GM10266 (cell line): ENCODE data around the gene TRMT10A.

ENCODE experiments used
- DNase-seq: peaks from one replicate; pipeline ENCODE4 v3.0.0; 2012; ENCODE audit errors: extremely low spot score
- CTCF ChIP-seq: IDR thresholded peaks from 2 replicates; pipeline ENCODE4 v1.5.1; 2012; ENCODE audit warnings: mild to moderate bottlenecking, low read depth; ENCODE audit not compliant: control insufficient read depth, insufficient read depth; ENCODE audit errors: missing control alignments

Gene TRMT10A

DNA sequence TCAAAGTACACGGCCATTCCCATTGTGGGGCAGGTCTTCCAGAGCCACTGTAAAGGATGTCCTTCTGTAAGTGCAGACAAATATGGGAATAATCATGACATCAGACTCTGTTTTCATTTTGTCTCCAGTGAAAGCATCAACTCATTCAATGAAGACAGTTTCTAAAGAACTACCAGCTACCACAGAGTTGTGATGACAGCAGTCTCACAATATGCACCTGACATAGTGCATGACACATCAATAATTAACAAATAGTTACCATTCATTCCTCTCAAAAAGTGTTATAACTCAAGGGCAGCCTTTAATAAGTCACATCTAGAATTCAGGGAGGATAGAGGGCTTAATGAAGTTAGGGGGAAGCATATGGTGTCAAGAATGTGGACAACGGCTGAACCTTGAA, 31.0 kb upstream of the TRMT10A start:
- no peak for TF ChIP-seq CTCF

GRCh38 chr4:99593781-99594641, 30.2 kb upstream of the TRMT10A start:
- no peak for DNase-seq
- no peak for TF ChIP-seq CTCF

More for the DNA sequence above, 31.0 kb upstream of the TRMT10A start:
- DNase-seq: no peak

- no peak for TF ChIP-seq CTCF
- DNase-seq: no peak
Observed at GRCh38 chr4:99591757-99592156, 27.9 kb upstream of the TRMT10A start.

- DNase-seq: no peak
- TF ChIP-seq CTCF: no peak
Observed at GRCh38 chr4:99587803-99588202, 24.0 kb upstream of the TRMT10A start.

GRCh38 chr4:99587309-99587708, 23.5 kb upstream of the TRMT10A start:
- TF ChIP-seq CTCF: no peak
- DNase-seq: no peak

DNA sequence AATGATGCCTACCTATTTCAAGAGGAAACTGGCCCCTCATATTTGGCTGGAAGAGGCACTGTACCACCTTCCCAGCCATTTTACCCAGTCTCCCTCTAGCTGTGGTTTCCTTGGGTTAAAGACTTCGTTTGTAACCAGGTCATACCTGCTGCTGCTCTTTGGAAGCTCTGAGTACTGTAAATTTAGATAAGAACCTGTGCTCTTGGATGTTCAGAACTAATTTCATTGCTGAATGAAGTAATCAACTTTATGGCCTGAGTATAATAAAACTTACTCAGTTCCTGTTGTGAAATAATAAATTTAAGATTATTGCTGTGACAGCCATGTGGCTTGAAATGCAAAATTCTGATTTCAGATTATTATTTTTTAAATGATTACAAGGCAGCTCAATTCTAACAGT, 23.0 kb upstream of the TRMT10A start:
- TF ChIP-seq CTCF: no peak

GRCh38 chr4:99586322-99586721, 22.5 kb upstream of the TRMT10A start:
- TF ChIP-seq CTCF: no peak
- DNase-seq: no peak

More for the DNA sequence above, 23.0 kb upstream of the TRMT10A start:
- no peak for DNase-seq
